ENCODE results near the gene UCN2. TPM values are rescaled to one million over a fixed set of nuclear protein-coding genes. Genes with fewer than 3 reads are reported as not detected.

Gene UCN2
- total and polyA plus RNA-seq, 11 donors: 0.11 to 0.35 (median 0.24) TPM; not detected in 4

GRCh38 chr3:48561045-48561736, 2.4 kb downstream of the UCN2 start:
- WGBS, 4 donors: 35 to 49% (median 37%) methylated on average over 21 of the region's 21 CpGs
- intact Hi-C loops (cut with DNase I): loop anchor here in 5 of 10 donors (5.0 kb wide), 3 partner anchors 36 to 46 kb away; partner anchors contain the start of genes COL7A1 (in 2 of the 5) and UQCRC1 (in 1 of the 5)
- no peaks in the 10 kb centered on the region for H3K36me3 ChIP-seq
- H3K9me3 ChIP-seq: no peaks in the 10 kb centered on the region
- H3K4me1 ChIP-seq: peaks cover 5 to 69% (median 30%) of the 10 kb centered on the region in 12 donors
- peak overlapping the region in 11 of 12 donors; percentile 59 to 87 (median 66) for H3K27ac ChIP-seq
- no peaks in the 10 kb centered on the region for H3K27me3 ChIP-seq
- DNase-seq (peak; percentile 59 to 83 (median 63)), ATAC-seq (peak in 2 of 4 donors; percentile 5 to 10)
- TF ChIP-seq, protein P1, sequence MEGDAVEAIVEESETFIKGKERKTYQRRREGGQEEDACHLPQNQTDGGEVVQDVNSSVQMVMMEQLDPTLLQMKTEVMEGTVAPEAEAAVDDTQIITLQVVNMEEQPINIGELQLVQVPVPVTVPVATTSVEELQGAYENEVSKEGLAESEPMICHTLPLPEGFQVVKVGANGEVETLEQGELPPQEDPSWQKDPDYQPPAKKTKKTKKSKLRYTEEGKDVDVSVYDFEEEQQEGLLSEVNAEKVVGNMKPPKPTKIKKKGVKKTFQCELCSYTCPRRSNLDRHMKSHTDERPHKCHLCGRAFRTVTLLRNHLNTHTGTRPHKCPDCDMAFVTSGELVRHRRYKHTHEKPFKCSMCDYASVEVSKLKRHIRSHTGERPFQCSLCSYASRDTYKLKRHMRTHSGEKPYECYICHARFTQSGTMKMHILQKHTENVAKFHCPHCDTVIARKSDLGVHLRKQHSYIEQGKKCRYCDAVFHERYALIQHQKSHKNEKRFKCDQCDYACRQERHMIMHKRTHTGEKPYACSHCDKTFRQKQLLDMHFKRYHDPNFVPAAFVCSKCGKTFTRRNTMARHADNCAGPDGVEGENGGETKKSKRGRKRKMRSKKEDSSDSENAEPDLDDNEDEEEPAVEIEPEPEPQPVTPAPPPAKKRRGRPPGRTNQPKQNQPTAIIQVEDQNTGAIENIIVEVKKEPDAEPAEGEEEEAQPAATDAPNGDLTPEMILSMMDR (IDR thresholded peaks at IDR 0.05): peak in 5 of 12 donors; percentile 9 to 34 (median 16)
- no peak for TF ChIP-seq POLR2A (IDR thresholded peaks at IDR 0.05)
- peak overlapping the region in 11 of 12 donors; percentile 4 to 54 (median 44) for H3K4me3 ChIP-seq

DNA sequence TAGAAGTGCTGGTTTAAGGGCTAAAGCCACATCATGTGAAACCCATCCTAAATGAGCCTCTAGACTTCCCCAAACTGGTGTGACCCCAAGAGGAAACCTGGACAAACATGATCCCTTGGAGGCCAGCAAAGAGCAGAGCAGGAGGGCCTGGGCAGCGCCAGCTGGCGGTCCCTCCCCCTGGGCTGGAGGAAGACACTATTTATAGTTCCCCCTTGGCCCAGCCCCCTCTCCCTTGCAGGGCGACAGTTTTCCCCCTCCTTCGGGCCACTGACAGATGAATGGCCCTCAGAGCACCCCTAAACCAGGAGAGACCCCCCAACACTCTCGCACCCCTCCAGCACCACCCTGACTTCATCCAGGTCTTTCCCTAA, 2.9 kb downstream of the UCN2 start:
- Histone ChIP-seq H3K36me3 (no peaks in the 10 kb centered on the region), H3K9me3 (no peaks in the 10 kb centered on the region), H3K4me1 (peaks cover 5 to 69% (median 33%) of the 10 kb centered on the region in 12 donors), H3K27ac (peak overlapping the region in 11 of 12 donors; percentile 59 to 87 (median 66)), H3K27me3 (no peaks in the 10 kb centered on the region), H3K4me3 (peak overlapping the region in 11 of 12 donors; percentile 4 to 54 (median 44))
- peak in 3 of 4 donors; percentile 27 to 30 (median 29) for ATAC-seq
- TF ChIP-seq, protein P1 (IDR thresholded peaks at IDR 0.05): no peak
- no peak for TF ChIP-seq POLR2A (IDR thresholded peaks at IDR 0.05)
- WGBS, 4 donors: 7 to 16% (median 9%) methylated on average over 5 of the region's 5 CpGs
- DNase-seq: peak in 4 of 5 donors; percentile 57 to 68 (median 60)
- intact Hi-C loops (cut with DNase I): loop anchor here in 5 of 10 donors (5.0 kb wide), 3 partner anchors 37 to 47 kb away; partner anchors contain the start of genes COL7A1 (in 2 of the 5) and UQCRC1 (in 1 of the 5)

GRCh38 chr3:48558493-48559134, 5.0 kb downstream of the UCN2 start:
- TF ChIP-seq, protein P1 (IDR thresholded peaks at IDR 0.05): peak in 4 of 12 donors; percentile 0 to 7 (median 4)
- TF ChIP-seq POLR2A (IDR thresholded peaks at IDR 0.05): no peak
- Histone ChIP-seq H3K36me3 (no peaks in the 10 kb centered on the region), H3K4me1 (peaks cover 5 to 77% (median 33%) of the 10 kb centered on the region in 12 donors), H3K9me3 (no peaks in the 10 kb centered on the region), H3K27me3 (no peaks in the 10 kb centered on the region), H3K27ac (peak overlapping the region in 8 of 12 donors; percentile 1 to 92 (median 24)), H3K4me3 (no peak overlapping the region)
- intact Hi-C loops (cut with DNase I): loop anchor here in 5 of 10 donors (2.0 to 10.0 kb wide), 6 partner anchors 49 to 284 kb away; partner anchors contain the start of genes UQCRC1 (in 2 of the 5) and ATRIP (in 1 of the 5)
- 70 to 75% (median 73%) methylated on average over 6 of the region's 6 CpGs for WGBS, 4 donors
- peak in 1 of 4 donors; percentile 3 for ATAC-seq
- peak in 4 of 5 donors; percentile 41 to 65 (median 55) for DNase-seq
